B cell (primary cell): Measurements from ENCODE around the gene DOCK1. TPM values are rescaled to one million over a fixed set of nuclear protein-coding genes. Genes with fewer than 3 reads are reported as not detected.

ENCODE experiments used
- ATAC-seq: fragments of 200-7000 bp; cut with Tn5 transposase; one replicate; pipeline ENCODE4 v1.10.0; 2021; ENCODE audit warnings: low read depth, mild to moderate bottlenecking, moderate number of reproducible peaks, moderate library complexity
- CTCF ChIA-PET: fragments of 350-600 bp; sonication (Branson Sonifier 250); formaldehyde crosslinking; loops from one replicate; lab custom pipeline; 2021; ENCODE audit warnings: antibody characterized with exemption, inconsistent platforms; lab: Charles Lee
- POLR2A ChIA-PET: fragments of 350-600 bp; sonication (Branson Sonifier 250); formaldehyde crosslinking; loops from one replicate; lab custom pipeline; 2021; ENCODE audit warnings: antibody characterized with exemption; lab: Charles Lee
- DNase-seq: peaks from one replicate; pipeline ENCODE4 v3.0.0; 2013
- H2AFZ ChIP-seq: 2 replicates; pipeline ENCODE4 v1.6.1; 2012; ENCODE audit warnings: mild to moderate bottlenecking, low read depth, low read length; ENCODE audit not compliant: insufficient read depth, poor library complexity, severe bottlenecking
- H3K27ac ChIP-seq, 2 donors: 1 replicate in 1 of 2; 2 replicates in 1 of 2; pipeline ENCODE4 v1.5.1; 2012 to 2013; ENCODE audit warnings: low read length in 2 of 2, mild to moderate bottlenecking in 2 of 2, moderate library complexity in 1 of 2
- H3K27me3 ChIP-seq, 4 experiments: fragments of 200-600 bp in 1 of 4; sonication (generic) in 1 of 4; replicated peaks in 1 of 4; 1 replicate in 2 of 4; 2 replicates in 2 of 4; pipeline versions ENCODE4 v1.6.1 to v1.7.0; 2013 to 2016; ENCODE audit warnings: low read length in 3 of 4, mild to moderate bottlenecking in 2 of 4, mixed read lengths in 1 of 4, moderate library complexity in 1 of 4; ENCODE audit not compliant: insufficient read depth in 4 of 4, control insufficient read depth in 3 of 4; ENCODE audit errors: control extremely low read depth in 1 of 4
- H3K36me3 ChIP-seq, 2 experiments: replicated peaks in 1 of 2; 1 replicate in 1 of 2; 2 replicates in 1 of 2; pipeline versions ENCODE4 v1.6.1 to v1.7.1; 2013; ENCODE audit warnings: low read length in 1 of 2; ENCODE audit not compliant: insufficient read depth in 2 of 2, control insufficient read depth in 1 of 2; ENCODE audit errors: control extremely low read depth in 1 of 2, extremely low read depth in 1 of 2
- H3K4me1 ChIP-seq, 2 donors: fragments of 200-600 bp in 1 of 2; sonication (generic) in 1 of 2; 1 replicate in 1 of 2; 2 replicates in 1 of 2; pipeline versions ENCODE4 v1.5.1 to v1.6.1; 2013 to 2017; ENCODE audit warnings: low read length in 2 of 2; ENCODE audit not compliant: control insufficient read depth in 2 of 2, insufficient read depth in 2 of 2
- H3K4me2 ChIP-seq: replicated peaks from 2 replicates; pipeline ENCODE3; 2012; ENCODE audit warnings: mild to moderate bottlenecking, low read depth, low read length; ENCODE audit not compliant: poor library complexity, severe bottlenecking
- H3K4me3 ChIP-seq, 5 experiments: fragments of 200-600 bp in 1 of 5; sonication (generic) in 1 of 5; 1 replicate in 3 of 5; 2 replicates in 2 of 5; pipeline versions ENCODE4 v1.5.1 to v1.7.0; 2011 to 2016; ENCODE audit warnings: low read length in 4 of 5, mild to moderate bottlenecking in 4 of 5, low read depth in 2 of 5, control low read depth in 1 of 5, moderate library complexity in 1 of 5; ENCODE audit not compliant: insufficient read depth in 1 of 5; ENCODE audit errors: control extremely low read depth in 1 of 5, extremely low read depth in 1 of 5
- H3K79me2 ChIP-seq: fragments of 200-600 bp; sonication (generic); one replicate; pipeline ENCODE4 v1.6.0; 2016; ENCODE audit warnings: low read length; ENCODE audit not compliant: control insufficient read depth, insufficient read depth
- H3K9ac ChIP-seq: fragments of 200-600 bp; sonication (generic); 2 replicates; pipeline ENCODE4 v1.6.1; 2017; ENCODE audit warnings: mild to moderate bottlenecking, low read length, moderate library complexity
- H3K9me3 ChIP-seq, 3 donors: one replicate each; pipeline versions ENCODE4 v1.6.1 to v1.7.1; 2013; ENCODE audit warnings: low read length in 2 of 3; ENCODE audit not compliant: control insufficient read depth in 2 of 3, insufficient read depth in 1 of 3; ENCODE audit errors: control extremely low read depth in 1 of 3
- H4K20me1 ChIP-seq: 2 replicates; pipeline ENCODE4 v1.6.0; 2012; ENCODE audit warnings: mild to moderate bottlenecking, low read length; ENCODE audit not compliant: insufficient read depth, control insufficient read depth, poor library complexity, severe bottlenecking
- H3K27ac Mint-ChIP-seq: one replicate; pipeline ENCODE4 v1.8.0; 2021; ENCODE audit warnings: mixed read lengths
- H3K27me3 Mint-ChIP-seq: one replicate; pipeline ENCODE4 v1.8.0; 2021; ENCODE audit warnings: mixed read lengths
- H3K4me1 Mint-ChIP-seq: one replicate; pipeline ENCODE4 v1.8.0; 2021; ENCODE audit warnings: mixed read lengths
- H3K4me3 Mint-ChIP-seq: one replicate; pipeline ENCODE4 v1.8.0; 2021; ENCODE audit warnings: mixed read lengths
- H3K9me3 Mint-ChIP-seq: one replicate; pipeline ENCODE4 v1.8.0; 2022; ENCODE audit warnings: mixed read lengths; ENCODE audit not compliant: insufficient read depth
- CTCF ChIP-seq: fragments of 200-600 bp; IDR thresholded peaks from one replicate; pipeline ENCODE4 v1.8.0; 2022; ENCODE audit warnings: antibody characterized with exemption, mild to moderate bottlenecking
- EZH2 ChIP-seq: IDR thresholded peaks from 2 replicates; pipeline ENCODE4 v1.6.1; 2012; ENCODE audit warnings: borderline replicate concordance, low read depth, mild to moderate bottlenecking, moderate library complexity, low read length; ENCODE audit not compliant: insufficient read depth, poor library complexity, severe bottlenecking
- WGBS: methylation state at CpG from one replicate; pipeline ENCODE4 v1.1.5; 2013; ENCODE audit warnings: missing lambda C conversion rate; ENCODE audit not compliant: insufficient coverage; 5-methylcytosine and 5-hydroxymethylcytosine counted together
- intact Hi-C: fragments of 100-400 bp; cut with micrococcal nuclease; formaldehyde crosslinking; loops from one replicate; pipeline ENCODE4 v1.10.0; 2022
- polyA plus RNA-seq: library from polyadenylated mRNA; depleted of rRNA; stranded (reverse); fragments of >200 nt; gene quantifications from 2 replicates; pipeline ENCODE4 v1.2.3, GENCODE V29; 2012
- total RNA-seq, 2 donors: library from RNA; stranded (reverse); fragments of 120-200 nt in 1 of 2; gene quantifications; 1 replicate in 1 of 2; 2 replicates in 1 of 2; pipeline versions ENCODE4 v1.2.3 to v1.2.4, GENCODE V29; 2013 to 2022

Gene DOCK1
- total and polyA plus RNA-seq, 2 donors (not counting 1 experiment from before 2014, with no cell fraction given) = not detected

GRCh38 chr10:127146661-127147060, 241.4 kb downstream of the DOCK1 start:
- ATAC-seq = no peak
- H2AFZ ChIP-seq = no peak overlapping the region
- no peak overlapping the region for H3K27ac Mint-ChIP-seq
- H3K4me1 Mint-ChIP-seq = no peaks in the 10 kb centered on the region
- no peaks in the 10 kb centered on the region for H3K9me3 Mint-ChIP-seq
- ChIA-PET CTCF (no interaction called here), POLR2A (no interaction called here)
- H3K9me3 ChIP-seq = peaks cover 0 to 9% (median 0%) of the 10 kb centered on the region in 3 donors
- intact Hi-C loops = no loop called here
- no peaks in the 10 kb centered on the region for H3K4me1 ChIP-seq
- H3K27me3 Mint-ChIP-seq = no peaks in the 10 kb centered on the region
- H3K9ac ChIP-seq = no peak overlapping the region
- no peak overlapping the region for H3K4me3 Mint-ChIP-seq
- H3K4me3 ChIP-seq = no peak overlapping the region
- WGBS = 96% methylated on average over 5 of the region's 9 CpGs
- no peaks in the 10 kb centered on the region for H3K27me3 ChIP-seq
- no peak overlapping the region for H3K27ac ChIP-seq
- H3K4me2 ChIP-seq = no peak overlapping the region
- no peak for TF ChIP-seq CTCF
- no peak for TF ChIP-seq EZH2
- no peaks in the 10 kb centered on the region for H3K36me3 ChIP-seq
- no peak for DNase-seq
- H3K79me2 ChIP-seq = no peaks in the 10 kb centered on the region
- H4K20me1 ChIP-seq = no peaks in the 10 kb centered on the region

GRCh38 chr10:127148066-127148932, 243.1 kb downstream of the DOCK1 start:
- Histone ChIP-seq H3K36me3 (no peaks in the 10 kb centered on the region), H3K9me3 (peaks cover 0 to 9% (median 0%) of the 10 kb centered on the region in 3 donors), H4K20me1 (no peaks in the 10 kb centered on the region), H3K27ac (no peak overlapping the region), H3K4me2 (no peak overlapping the region), H3K79me2 (no peaks in the 10 kb centered on the region), H3K27me3 (no peaks in the 10 kb centered on the region), H3K4me3 (no peak overlapping the region), H3K4me1 (no peaks in the 10 kb centered on the region), H3K9ac (no peak overlapping the region), H2AFZ (no peak overlapping the region)
- ChIA-PET POLR2A (no interaction called here), CTCF (no interaction called here)
- WGBS = 87% methylated on average over 7 of the region's 15 CpGs
- ATAC-seq (no peak), DNase-seq (no peak)
- no peak overlapping the region for H3K27ac Mint-ChIP-seq
- intact Hi-C loops = no loop called here
- TF ChIP-seq CTCF (no peak), EZH2 (no peak)
- no peaks in the 10 kb centered on the region for H3K4me1 Mint-ChIP-seq
- H3K9me3 Mint-ChIP-seq = no peaks in the 10 kb centered on the region
- H3K27me3 Mint-ChIP-seq = no peaks in the 10 kb centered on the region
- H3K4me3 Mint-ChIP-seq = no peak overlapping the region
